Skeletal muscle satellite cell (primary cell): ENCODE data around the gene ARL2.

Experiments
- H3K27me3 ChIP-seq: 2 replicates; pipeline ENCODE4 v1.7.0; 2013; ENCODE audit warnings: low read length; ENCODE audit not compliant: control insufficient read depth, insufficient read depth
- H3K36me3 ChIP-seq: 2 replicates; pipeline ENCODE4 v1.7.0; 2013; ENCODE audit warnings: mild to moderate bottlenecking, control low read depth, low read length; ENCODE audit not compliant: insufficient read depth
- H3K4me1 ChIP-seq: 2 replicates; pipeline ENCODE4 v1.7.0; 2013; ENCODE audit warnings: low read length; ENCODE audit not compliant: control insufficient read depth, insufficient read depth
- H3K4me2 ChIP-seq: 2 replicates; pipeline ENCODE4 v1.7.0; 2013; ENCODE audit warnings: mild to moderate bottlenecking, low read length
- H3K4me3 ChIP-seq: 2 replicates; pipeline ENCODE4 v1.7.0; 2013; ENCODE audit warnings: low read length
- H3K9ac ChIP-seq: 2 replicates; pipeline ENCODE4 v1.7.0; 2013; ENCODE audit warnings: mild to moderate bottlenecking, low read depth, low read length, moderate library complexity
- H3K9me3 ChIP-seq: replicated peaks from 2 replicates; pipeline ENCODE4 v1.7.0; 2013; ENCODE audit warnings: mild to moderate bottlenecking, control low read depth, low read length

ARL2 gene

GRCh38 chr11:65051398-65051858 lies 37.5 kb downstream of the ARL2 start:
- H3K9me3 ChIP-seq = no peaks in the 10 kb centered on the region
- H3K9ac ChIP-seq = no peak overlapping the region
- H3K36me3 ChIP-seq = no peaks in the 10 kb centered on the region
- peaks cover 15% of the 10 kb centered on the region for H3K27me3 ChIP-seq
- no peak overlapping the region for H3K4me3 ChIP-seq
- H3K4me2 ChIP-seq = no peak overlapping the region
- peaks cover 3% of the 10 kb centered on the region for H3K4me1 ChIP-seq

GRCh38 chr11:65053827-65054508 lies 40.0 kb downstream of the ARL2 start:
- Histone ChIP-seq H3K4me1 (no peaks in the 10 kb centered on the region), H3K36me3 (no peaks in the 10 kb centered on the region), H3K4me2 (no peak overlapping the region), H3K27me3 (peaks cover 19% of the 10 kb centered on the region), H3K9me3 (no peaks in the 10 kb centered on the region), H3K4me3 (no peak overlapping the region), H3K9ac (no peak overlapping the region)

GRCh38 chr11:65055538-65055937 lies 41.6 kb downstream of the ARL2 start:
- no peaks in the 10 kb centered on the region for H3K4me1 ChIP-seq
- H3K27me3 ChIP-seq = peaks cover 19% of the 10 kb centered on the region
- H3K4me3 ChIP-seq = no peak overlapping the region
- no peaks in the 10 kb centered on the region for H3K36me3 ChIP-seq
- H3K9me3 ChIP-seq = no peaks in the 10 kb centered on the region
- H3K4me2 ChIP-seq = no peak overlapping the region
- no peak overlapping the region for H3K9ac ChIP-seq

- Histone ChIP-seq H3K9ac (no peak overlapping the region), H3K4me3 (no peak overlapping the region), H3K4me2 (no peak overlapping the region), H3K4me1 (no peaks in the 10 kb centered on the region), H3K9me3 (no peaks in the 10 kb centered on the region), H3K36me3 (no peaks in the 10 kb centered on the region), H3K27me3 (peaks cover 19% of the 10 kb centered on the region)
Measured at GRCh38 chr11:65056999-65057398, 43.0 kb downstream of the ARL2 start.

- H3K36me3 ChIP-seq = no peaks in the 10 kb centered on the region
- H3K4me3 ChIP-seq = no peak overlapping the region
- H3K4me2 ChIP-seq = no peak overlapping the region
- no peak overlapping the region for H3K9ac ChIP-seq
- no peaks in the 10 kb centered on the region for H3K4me1 ChIP-seq
- H3K9me3 ChIP-seq = no peaks in the 10 kb centered on the region
- peaks cover 19% of the 10 kb centered on the region for H3K27me3 ChIP-seq
Measured at GRCh38 chr11:65057526-65057925, 43.6 kb downstream of the ARL2 start.

- Histone ChIP-seq H3K9ac (no peak overlapping the region), H3K27me3 (peaks cover 19% of the 10 kb centered on the region)
Measured at GRCh38 chr11:65058012-65058411, 44.1 kb downstream of the ARL2 start.

GRCh38 chr11:65058419-65059054 lies 44.6 kb downstream of the ARL2 start, which contains the start of gene NAALADL1:
Gene NAALADL1 (minus strand): TSS chr11:65058553. CDS start chr11:65058521, 32 bp downstream.
- H3K4me2 ChIP-seq = no peak within 1 kb of the TSS
- no peaks in the 10 kb centered on the region for H3K4me1 ChIP-seq
- H3K4me3 ChIP-seq = no peak within 1 kb of the TSS
- no peak within 1 kb of the TSS for H3K9ac ChIP-seq
- no peaks in the 10 kb centered on the region for H3K9me3 ChIP-seq
- no peaks in the 10 kb centered on the region for H3K36me3 ChIP-seq
- peaks cover 17% of the 10 kb centered on the region for H3K27me3 ChIP-seq

More at GRCh38 chr11:65058012-65058411, 44.1 kb downstream of the ARL2 start:
- no peak overlapping the region for H3K4me3 ChIP-seq
- H3K4me1 ChIP-seq = no peaks in the 10 kb centered on the region
- H3K36me3 ChIP-seq = no peaks in the 10 kb centered on the region
- no peak overlapping the region for H3K4me2 ChIP-seq
- H3K9me3 ChIP-seq = no peaks in the 10 kb centered on the region

GRCh38 chr11:65059523-65059922 lies 45.6 kb downstream of the ARL2 start:
- no peaks in the 10 kb centered on the region for H3K36me3 ChIP-seq
- no peak overlapping the region for H3K9ac ChIP-seq
- H3K9me3 ChIP-seq = no peaks in the 10 kb centered on the region
- H3K4me3 ChIP-seq = no peak overlapping the region
- no peak overlapping the region for H3K4me2 ChIP-seq
- peaks cover 9% of the 10 kb centered on the region for H3K27me3 ChIP-seq
- H3K4me1 ChIP-seq = no peaks in the 10 kb centered on the region

- no peaks in the 10 kb centered on the region for H3K4me1 ChIP-seq
- no peaks in the 10 kb centered on the region for H3K36me3 ChIP-seq
- H3K9ac ChIP-seq = no peak overlapping the region
- no peak overlapping the region for H3K4me2 ChIP-seq
- H3K9me3 ChIP-seq = no peaks in the 10 kb centered on the region
- peaks cover 4% of the 10 kb centered on the region for H3K27me3 ChIP-seq
- no peak overlapping the region for H3K4me3 ChIP-seq
Measured at GRCh38 chr11:65059959-65060824, 46.2 kb downstream of the ARL2 start.

- Histone ChIP-seq H3K4me1 (no peaks in the 10 kb centered on the region), H3K9me3 (no peaks in the 10 kb centered on the region), H3K36me3 (no peaks in the 10 kb centered on the region), H3K4me3 (no peak overlapping the region), H3K9ac (no peak overlapping the region), H3K4me2 (no peak overlapping the region), H3K27me3 (peaks cover 4% of the 10 kb centered on the region)
Measured at GRCh38 chr11:65060913-65061408, 47.0 kb downstream of the ARL2 start.

GRCh38 chr11:65063532-65063931 lies 49.6 kb downstream of the ARL2 start:
- H3K9me3 ChIP-seq = no peaks in the 10 kb centered on the region
- H3K4me1 ChIP-seq = no peaks in the 10 kb centered on the region
- no peak overlapping the region for H3K4me3 ChIP-seq
- peaks cover 3% of the 10 kb centered on the region for H3K27me3 ChIP-seq
- H3K36me3 ChIP-seq = no peaks in the 10 kb centered on the region
- no peak overlapping the region for H3K9ac ChIP-seq
- H3K4me2 ChIP-seq = no peak overlapping the region
